ENCODE data around the gene MBOAT2. TPM values are rescaled to one million over a fixed set of nuclear protein-coding genes. Genes with fewer than 3 reads are reported as not detected.

Gene MBOAT2
- total and polyA plus RNA-seq, 2 experiments from 2014 or later, result 15.9 to 22.7 TPM

- H3K9me2 ChIP-seq (ENCODE audit: insufficient read depth), result no peaks in the 10 kb centered on the region
- H3K36me3 ChIP-seq (ENCODE audit: insufficient read depth), result peaks cover 10% of the 10 kb centered on the region
- H4K20me1 ChIP-seq (replicated peaks; ENCODE audit: insufficient read depth), result no peaks in the 10 kb centered on the region
- H3K27ac ChIP-seq (ENCODE audit: low read depth), result no peak overlapping the region
- peaks cover 44% of the 10 kb centered on the region for H3K9me3 Mint-ChIP-seq
- peaks cover 20% of the 10 kb centered on the region; the same call in 1 of the 2 replicates for H3K79me2 ChIP-seq (replicated peaks; ENCODE audit: insufficient read depth)
- no peak overlapping the region for H3K4me2 ChIP-seq
- ATAC-seq (no peak), DNase-seq (ENCODE audit: low spot score) (no peak)
- 0 out of 2 replicates have a peak, but pooled peaks cover 5% of the 10 kb centered on the region for H3K4me1 ChIP-seq (ENCODE audit: insufficient read depth)
- no peak overlapping the region for H3K4me3 ChIP-seq
- H3F3A ChIP-seq (replicated peaks; ENCODE audit: low read depth), result no peaks in the 10 kb centered on the region
- H2AFZ ChIP-seq, result no peak overlapping the region
- H3K27me3 Mint-ChIP-seq (ENCODE audit: insufficient read depth, low read depth, poor library complexity), result peaks cover 1% of the 10 kb centered on the region
- no peaks in the 10 kb centered on the region for H3K27me3 ChIP-seq (ENCODE audit: insufficient read depth)
- no peak overlapping the region for H3K4me3 Mint-ChIP-seq
- H3K27ac Mint-ChIP-seq, result no peak overlapping the region
- H3K36me3 Mint-ChIP-seq (ENCODE audit: low read depth), result peaks cover 44% of the 10 kb centered on the region
- H3K4me1 Mint-ChIP-seq, result peaks cover 12% of the 10 kb centered on the region; the same call in 2 of the 3 replicates
- no peak for TF ChIP-seq POLR2AphosphoS5 (IDR thresholded peaks at IDR 0.05; ENCODE audit: low read depth)
Measured at GRCh38 chr2:8954990-8955389, 48.5 kb downstream of the MBOAT2 start.

DNA sequence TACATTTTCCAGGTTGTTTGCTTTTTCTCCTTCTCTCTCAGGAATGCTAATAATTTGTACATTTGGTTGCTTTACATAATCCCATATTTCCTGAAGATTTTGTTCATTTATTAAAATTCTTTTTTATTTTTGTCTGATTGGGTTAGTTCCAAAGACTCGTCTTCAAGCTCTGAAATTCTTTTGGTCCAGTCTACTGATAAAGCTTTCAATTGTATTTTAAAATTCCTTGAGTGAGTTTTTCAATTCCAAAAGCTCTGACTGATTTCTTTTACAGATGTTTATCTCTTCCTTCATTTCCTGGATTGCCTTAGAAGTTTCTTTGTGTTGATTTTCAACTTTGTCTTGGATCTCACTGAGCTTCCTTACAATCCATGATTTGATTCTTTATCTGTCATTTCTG is 50.0 kb downstream of the MBOAT2 start:
- no peak overlapping the region for H3K4me3 ChIP-seq
- Mint-ChIP-seq H3K27me3 (ENCODE audit: insufficient read depth, low read depth, poor library complexity) (peaks cover 1% of the 10 kb centered on the region), H3K27ac (no peak overlapping the region), H3K36me3 (ENCODE audit: low read depth) (peaks cover 44% of the 10 kb centered on the region), H3K9me3 (peaks cover 49% of the 10 kb centered on the region), H3K4me1 (peaks cover 10% of the 10 kb centered on the region; the same call in 2 of the 3 replicates), H3K4me3 (no peak overlapping the region)
- DNase-seq (ENCODE audit: low spot score) (no peak), ATAC-seq (no peak)
- H3K27ac ChIP-seq (ENCODE audit: low read depth), result no peak overlapping the region
- H3K79me2 ChIP-seq (replicated peaks; ENCODE audit: insufficient read depth), result 0 out of 2 replicates have a peak, but pooled peaks cover 6% of the 10 kb centered on the region
- H3K4me2 ChIP-seq, result no peak overlapping the region
- peaks cover 10% of the 10 kb centered on the region for H3K36me3 ChIP-seq (ENCODE audit: insufficient read depth)
- no peaks in the 10 kb centered on the region for H4K20me1 ChIP-seq (replicated peaks; ENCODE audit: insufficient read depth)
- peaks cover under 1% of the 10 kb centered on the region; the same call in 1 of the 2 replicates for H3K9me2 ChIP-seq (ENCODE audit: insufficient read depth)
- TF ChIP-seq ZNF114 (CRISPR knock-in tag; IDR thresholded peaks at IDR 0.05), result no peak
- TF ChIP-seq POLR2AphosphoS5 (IDR thresholded peaks at IDR 0.05; ENCODE audit: low read depth), result no peak
- TF ChIP-seq NANOG (IDR thresholded peaks at IDR 0.05; ENCODE audit: borderline replicate concordance), result no peak
- TF ChIP-seq STAT1 (IDR thresholded peaks at IDR 0.05; ENCODE audit: unreplicated experiment), result no peak
- TF ChIP-seq CTCF (conservative IDR thresholded peaks at IDR 0.05; ENCODE audit: low read depth in 2 of 2), result no peak
- no peak for TF ChIP-seq JUNB (IDR thresholded peaks at IDR 0.05; ENCODE audit: unreplicated experiment)
- TF ChIP-seq ZNF462 (CRISPR knock-in tag; IDR thresholded peaks at IDR 0.05), result no peak
- TF ChIP-seq, protein P1, sequence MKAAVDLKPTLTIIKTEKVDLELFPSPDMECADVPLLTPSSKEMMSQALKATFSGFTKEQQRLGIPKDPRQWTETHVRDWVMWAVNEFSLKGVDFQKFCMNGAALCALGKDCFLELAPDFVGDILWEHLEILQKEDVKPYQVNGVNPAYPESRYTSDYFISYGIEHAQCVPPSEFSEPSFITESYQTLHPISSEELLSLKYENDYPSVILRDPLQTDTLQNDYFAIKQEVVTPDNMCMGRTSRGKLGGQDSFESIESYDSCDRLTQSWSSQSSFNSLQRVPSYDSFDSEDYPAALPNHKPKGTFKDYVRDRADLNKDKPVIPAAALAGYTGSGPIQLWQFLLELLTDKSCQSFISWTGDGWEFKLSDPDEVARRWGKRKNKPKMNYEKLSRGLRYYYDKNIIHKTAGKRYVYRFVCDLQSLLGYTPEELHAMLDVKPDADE (IDR thresholded peaks at IDR 0.05), result no peak
- TF ChIP-seq ZNF331 (CRISPR knock-in tag; IDR thresholded peaks at IDR 0.05; ENCODE audit: low read depth), result no peak
- H3K27me3 ChIP-seq (ENCODE audit: insufficient read depth), result no peaks in the 10 kb centered on the region
- no peak overlapping the region for H2AFZ ChIP-seq
- H3F3A ChIP-seq (replicated peaks; ENCODE audit: low read depth), result no peaks in the 10 kb centered on the region
- 0 out of 2 replicates have a peak, but pooled peaks cover 5% of the 10 kb centered on the region for H3K4me1 ChIP-seq (ENCODE audit: insufficient read depth)

Measured in GM23338 (cell line).